ENCODE measurements around the gene MFSD6.
A peak's percentile ranks its signal among the peaks of the same experiment; 100 is the strongest.

Gene MFSD6

GRCh38 chr2:190519975-190520767 lies 112.0 kb downstream of the MFSD6 start:
- H4K20me1 ChIP-seq = no peaks in the 10 kb centered on the region
- no peak overlapping the region for H3K9ac ChIP-seq
- H3K27me3 ChIP-seq = no peaks in the 10 kb centered on the region
- no peak overlapping the region for H3K4me2 ChIP-seq
- H3K9me3 ChIP-seq = no peaks in the 10 kb centered on the region
- H3K36me3 ChIP-seq = peaks cover 23% of the 10 kb centered on the region
- no peak overlapping the region for H3K4me3 ChIP-seq
- H3K4me1 ChIP-seq = peaks cover 17% of the 10 kb centered on the region
- no peak for TF ChIP-seq Cebpa-rat (IDR thresholded peaks at IDR 0.05)
- H3K27ac ChIP-seq = no peak overlapping the region

- Histone ChIP-seq H3K27ac (no peak overlapping the region), H3K4me1 (peaks cover 3% of the 10 kb centered on the region), H3K4me2 (no peak overlapping the region), H3K36me3 (peaks cover 23% of the 10 kb centered on the region), H3K4me3 (no peak overlapping the region), H3K9me3 (no peaks in the 10 kb centered on the region), H3K27me3 (no peaks in the 10 kb centered on the region), H3K9ac (no peak overlapping the region), H4K20me1 (no peaks in the 10 kb centered on the region)
- no peak for TF ChIP-seq Cebpa-rat (IDR thresholded peaks at IDR 0.05)
These were observed 116.8 kb downstream of the MFSD6 start for GRCh38 chr2:190524928-190525327.

- H3K9me3 ChIP-seq = no peaks in the 10 kb centered on the region
- TF ChIP-seq Cebpa-rat (IDR thresholded peaks at IDR 0.05) = no peak
- no peak overlapping the region for H3K4me2 ChIP-seq
- peaks cover 16% of the 10 kb centered on the region for H3K4me1 ChIP-seq
- H3K4me3 ChIP-seq = no peak overlapping the region
- H3K27me3 ChIP-seq = no peaks in the 10 kb centered on the region
- H3K36me3 ChIP-seq = peaks cover 12% of the 10 kb centered on the region; the same call in 1 of the 2 replicates
- H4K20me1 ChIP-seq = no peaks in the 10 kb centered on the region
- H3K27ac ChIP-seq = no peak overlapping the region
- no peak overlapping the region for H3K9ac ChIP-seq
These were observed 118.1 kb downstream of the MFSD6 start for GRCh38 chr2:190526105-190526750.

- Histone ChIP-seq H3K27ac (no peak overlapping the region), H3K4me1 (peaks cover 26% of the 10 kb centered on the region), H3K4me2 (no peak overlapping the region), H3K9ac (no peak overlapping the region), H3K4me3 (no peak overlapping the region), H3K36me3 (peaks cover 11% of the 10 kb centered on the region; the same call in 1 of the 2 replicates), H3K9me3 (no peaks in the 10 kb centered on the region), H4K20me1 (no peaks in the 10 kb centered on the region), H3K27me3 (no peaks in the 10 kb centered on the region)
- no peak for TF ChIP-seq Cebpa-rat (IDR thresholded peaks at IDR 0.05)
These were observed 119.1 kb downstream of the MFSD6 start for GRCh38 chr2:190527214-190527613.

- no peak for TF ChIP-seq Cebpa-rat (IDR thresholded peaks at IDR 0.05)
- H3K4me2 ChIP-seq = no peak overlapping the region
- H3K4me1 ChIP-seq = peaks cover 33% of the 10 kb centered on the region
- H3K9me3 ChIP-seq = no peaks in the 10 kb centered on the region
- no peak overlapping the region for H3K4me3 ChIP-seq
- no peaks in the 10 kb centered on the region for H3K27me3 ChIP-seq
- H3K36me3 ChIP-seq = peaks cover 11% of the 10 kb centered on the region; the same call in 1 of the 2 replicates
- no peak overlapping the region for H3K27ac ChIP-seq
- no peaks in the 10 kb centered on the region for H4K20me1 ChIP-seq
- H3K9ac ChIP-seq = no peak overlapping the region
These were observed 119.8 kb downstream of the MFSD6 start for GRCh38 chr2:190527918-190528317.

DNA sequence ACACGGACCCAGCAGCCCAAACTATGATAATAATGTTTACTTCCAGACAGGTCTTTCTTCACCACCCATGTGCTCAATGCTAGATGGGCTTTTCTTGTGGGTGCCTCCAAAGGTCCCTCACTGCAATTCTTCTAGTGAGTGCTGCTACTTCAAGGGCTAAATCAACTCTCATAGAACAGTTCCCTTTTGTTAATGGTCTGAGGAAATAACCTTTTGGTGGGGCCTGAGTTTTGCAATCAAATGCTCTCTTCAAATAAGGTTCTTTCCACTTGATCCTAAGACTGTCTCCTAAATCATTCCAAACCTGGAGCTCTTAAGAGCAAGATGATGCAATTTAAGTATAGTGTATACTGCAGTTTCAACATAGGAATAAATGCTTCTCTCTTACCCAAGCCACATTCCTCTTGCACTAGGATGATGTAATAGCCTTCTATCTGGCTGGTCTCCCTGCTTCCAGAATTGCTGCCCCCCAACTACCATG lies 120.4 kb downstream of the MFSD6 start:
- Histone ChIP-seq H3K27ac (no peak overlapping the region), H3K9ac (no peak overlapping the region), H3K27me3 (no peaks in the 10 kb centered on the region), H3K4me3 (no peak overlapping the region), H3K9me3 (no peaks in the 10 kb centered on the region), H3K36me3 (peaks cover 9% of the 10 kb centered on the region; the same call in 1 of the 2 replicates), H3K4me2 (no peak overlapping the region), H3K4me1 (peaks cover 39% of the 10 kb centered on the region), H4K20me1 (no peaks in the 10 kb centered on the region)
- no peak for TF ChIP-seq Cebpa-rat (IDR thresholded peaks at IDR 0.05)

GRCh38 chr2:190529486-190530247 lies 121.5 kb downstream of the MFSD6 start:
- H3K4me2 ChIP-seq = peak overlapping the region; percentile 42
- peak overlapping the region; percentile 10; the same call in 1 of the 2 replicates for H3K27ac ChIP-seq
- H3K36me3 ChIP-seq = no peaks in the 10 kb centered on the region; the same call in 1 of the 2 replicates
- no peak for TF ChIP-seq Cebpa-rat (IDR thresholded peaks at IDR 0.05)
- H3K4me3 ChIP-seq = no peak overlapping the region
- H3K4me1 ChIP-seq = peaks cover 43% of the 10 kb centered on the region
- H3K9me3 ChIP-seq = no peaks in the 10 kb centered on the region
- H3K27me3 ChIP-seq = no peaks in the 10 kb centered on the region
- no peaks in the 10 kb centered on the region for H4K20me1 ChIP-seq
- no peak overlapping the region for H3K9ac ChIP-seq

DNA sequence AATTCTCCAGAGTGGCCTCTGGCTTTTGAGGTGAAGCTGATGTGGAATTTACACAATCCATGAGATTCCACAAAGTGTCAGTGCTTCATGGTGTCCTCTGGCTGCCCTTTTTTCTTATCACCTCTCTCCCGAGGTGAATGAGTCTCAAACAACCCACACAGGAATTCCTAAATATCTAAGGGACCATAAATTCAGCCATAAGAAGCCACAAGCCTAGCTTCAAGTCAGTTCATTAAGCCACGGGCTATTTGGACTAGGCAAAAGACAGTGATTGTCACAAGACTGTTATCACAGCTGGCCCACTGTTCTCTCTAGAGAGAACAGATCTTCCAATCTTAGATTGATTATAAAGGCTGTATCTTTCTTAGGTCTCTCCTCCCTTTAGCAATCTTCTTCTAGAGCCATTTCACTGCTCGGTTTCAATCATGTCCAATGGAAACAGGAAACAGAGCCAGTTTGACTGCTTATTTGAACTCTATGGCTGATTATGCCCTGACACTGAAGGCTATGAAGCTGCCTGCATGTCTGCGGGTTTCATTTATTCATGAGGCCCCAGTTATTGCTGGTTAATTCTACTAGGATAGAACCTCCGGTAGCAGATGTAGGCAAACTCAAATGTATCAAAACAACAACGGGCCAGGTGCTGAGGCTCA lies 122.2 kb downstream of the MFSD6 start:
- Histone ChIP-seq H3K27me3 (no peaks in the 10 kb centered on the region), H3K4me2 (peak overlapping the region; percentile 42), H3K9me3 (no peaks in the 10 kb centered on the region), H3K4me3 (no peak overlapping the region), H3K4me1 (peaks cover 44% of the 10 kb centered on the region), H3K27ac (peak overlapping the region; percentile 10; the same call in 1 of the 2 replicates), H3K9ac (no peak overlapping the region), H4K20me1 (no peaks in the 10 kb centered on the region), H3K36me3 (no peaks in the 10 kb centered on the region; the same call in 1 of the 2 replicates)
- TF ChIP-seq Cebpa-rat (IDR thresholded peaks at IDR 0.05) = no peak

DNA sequence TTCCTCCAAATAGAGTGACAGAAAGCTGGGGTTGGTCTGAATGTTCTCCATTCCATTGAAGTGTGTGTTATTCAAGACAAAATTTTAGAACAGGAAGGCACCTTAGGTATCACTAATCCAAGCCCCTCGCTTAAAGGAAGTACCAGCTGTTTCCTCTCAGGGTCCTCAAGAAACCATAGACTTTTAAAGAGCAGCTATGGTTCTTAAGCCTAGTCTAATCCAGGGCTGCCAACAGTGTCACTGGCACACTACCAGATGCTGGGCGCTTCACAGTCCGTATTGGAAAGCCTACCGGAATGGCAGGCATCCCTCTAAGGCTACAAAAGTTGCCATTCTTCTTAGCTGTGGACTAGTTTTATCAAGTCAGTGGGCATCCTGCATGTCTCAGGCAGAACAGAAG lies 124.4 kb downstream of the MFSD6 start:
- Histone ChIP-seq H3K9ac (no peak overlapping the region), H3K27me3 (no peaks in the 10 kb centered on the region), H3K4me3 (no peak overlapping the region; the same call in 1 of the 2 replicates), H3K4me2 (peak overlapping the region; percentile 96), H3K36me3 (0 out of 2 replicates have a peak, but pooled peaks cover 5% of the 10 kb centered on the region), H4K20me1 (no peaks in the 10 kb centered on the region), H3K27ac (no peak overlapping the region), H3K9me3 (peaks cover 6% of the 10 kb centered on the region), H3K4me1 (peaks cover 54% of the 10 kb centered on the region)
- no peak for TF ChIP-seq Cebpa-rat (IDR thresholded peaks at IDR 0.05)
